Panc1 (cell line): ENCODE results near the gene CAMK2B. TPM values are rescaled to one million over a fixed set of nuclear protein-coding genes. Genes with fewer than 3 reads are reported as not detected.

Experiments used
- ATAC-seq: fragments of 200-7000 bp; cut with Tn5 transposase; 2 replicates; pipeline ENCODE4 v1.9.1; 2020; ENCODE audit warnings: mild to moderate bottlenecking, moderate library complexity
- BruUV-seq: library from RNA; stranded (reverse); fragments of 400-500 nt; replicated peaks from 2 replicates; lab custom pipeline; 2021; lab: Mats Ljungman, UMichigan
- CTCF ChIA-PET: fragments of 300-600 bp; sonication (Branson Sonifier 250); formaldehyde crosslinking; loops from one replicate; lab custom pipeline; 2022; ENCODE audit warnings: antibody characterized with exemption; lab: Charles Lee
- POLR2A ChIA-PET: fragments of 300-600 bp; sonication (Branson Sonifier 250); formaldehyde crosslinking; loops from one replicate; lab custom pipeline; 2022; ENCODE audit warnings: antibody characterized with exemption; lab: Charles Lee
- DNase-seq: peaks from one replicate; pipeline ENCODE4 v3.0.0-alpha.2; 2010; ENCODE audit warnings: low read depth, low spot score
- H3K27ac ChIP-seq: 2 replicates; pipeline ENCODE4 v1.5.1; 2011; ENCODE audit warnings: mild to moderate bottlenecking, low read length, inconsistent platforms
- H3K27me3 ChIP-seq: fragments of 200-500 bp; sonication (Bioruptor generic); 2 replicates; pipeline ENCODE4 v1.6.0; 2014; ENCODE audit warnings: low read length, inconsistent platforms; ENCODE audit not compliant: control insufficient read depth, insufficient read depth
- H3K36me3 ChIP-seq: fragments of 200-500 bp; sonication (Bioruptor generic); 2 replicates; pipeline ENCODE4 v1.5.1; 2014; ENCODE audit warnings: inconsistent platforms, mild to moderate bottlenecking, low read length, moderate library complexity; ENCODE audit not compliant: control insufficient read depth, insufficient read depth
- H3K4me1 ChIP-seq: 2 replicates; pipeline ENCODE4 v1.5.1; 2011; ENCODE audit warnings: inconsistent platforms, mild to moderate bottlenecking, low read length, moderate library complexity; ENCODE audit not compliant: control insufficient read depth, insufficient read depth
- H3K4me3 ChIP-seq, 2 experiments: 2 replicates each; pipeline ENCODE4 v1.5.1; 2011 to 2012; ENCODE audit warnings: low read depth in 2 of 2, low read length in 2 of 2, mild to moderate bottlenecking in 2 of 2, inconsistent platforms in 1 of 2, moderate library complexity in 1 of 2
- H3K9me3 ChIP-seq: fragments of 200-500 bp; sonication (Bioruptor generic); 2 replicates; pipeline ENCODE4 v1.5.1; 2014; ENCODE audit warnings: low read depth, mild to moderate bottlenecking, inconsistent platforms, low read length, moderate library complexity; ENCODE audit not compliant: control insufficient read depth, insufficient read depth
- POLR2AphosphoS5 ChIP-seq: IDR thresholded peaks from 2 replicates; pipeline ENCODE4 v1.6.1; 2012; ENCODE audit warnings: mild to moderate bottlenecking, low read depth, low read length, moderate library complexity
- SIN3A ChIP-seq: IDR thresholded peaks from 2 replicates; pipeline ENCODE4 v1.6.1; 2012; ENCODE audit warnings: low read depth, mild to moderate bottlenecking, low read length, moderate library complexity, borderline replicate concordance; ENCODE audit not compliant: insufficient read depth
- TCF7L2 ChIP-seq: IDR thresholded peaks from 2 replicates; pipeline ENCODE4 v1.6.1; 2011; ENCODE audit warnings: mild to moderate bottlenecking, low read depth, low read length, inconsistent platforms
- in situ Hi-C: cut with HindIII; loops from 2 replicates; pipeline ENCODE4 v1.10.0; 2016; ENCODE audit warnings: low sequenced_read_pairs, low pct_unique_long_range_greater_than_20kb
- intact Hi-C: fragments of 100-400 bp; cut with micrococcal nuclease; formaldehyde crosslinking; loops from one replicate; pipeline ENCODE4 v1.10.0; 2022; ENCODE audit not compliant: unreplicated experiment
- total RNA-seq: library from RNA; stranded (reverse); gene quantifications from one replicate; pipeline ENCODE4 v1.2.1, GENCODE V29; 2021; ENCODE audit not compliant: unreplicated experiment
- TF ChIP-seq, protein P1 (sequence below): fragments of 450-650 bp; IDR thresholded peaks from 2 replicates; pipeline ENCODE4 v1.5.1; 2017; ENCODE audit warnings: mild to moderate bottlenecking
- TF ChIP-seq, protein P2 (sequence below), 2 experiments: IDR thresholded peaks; 2 replicates each; pipeline ENCODE4 v1.6.1; 2011 to 2012; ENCODE audit warnings: low read depth in 2 of 2, control low read depth in 1 of 2, low read length in 1 of 2, mild to moderate bottlenecking in 1 of 2, moderate library complexity in 1 of 2; ENCODE audit not compliant: insufficient read depth in 1 of 2

Gene CAMK2B
- total RNA-seq, 1 experiment from 2014 or later: 0.26 TPM

DNA sequence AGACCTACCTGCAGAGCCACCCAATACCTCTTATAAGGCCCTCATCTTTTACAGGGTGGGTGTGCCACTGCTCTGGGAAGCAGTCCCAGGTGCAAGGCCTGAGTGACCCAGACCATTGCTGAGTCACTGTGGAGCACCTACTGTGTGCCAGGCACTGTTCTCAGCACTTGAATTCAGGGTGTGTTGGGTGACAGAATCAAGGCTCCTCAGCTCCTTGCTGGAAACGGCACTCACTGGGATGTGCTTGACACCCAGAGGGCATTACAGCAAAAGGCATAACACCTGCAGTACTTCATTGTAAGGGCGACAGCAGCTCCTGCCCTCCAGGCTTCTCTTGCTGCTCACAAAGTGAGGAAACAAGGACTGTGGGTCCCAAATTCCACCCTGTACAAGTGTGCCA, 7.1 kb downstream of the CAMK2B start:
- Histone ChIP-seq H3K4me1 (no peaks in the 10 kb centered on the region), H3K36me3 (no peaks in the 10 kb centered on the region), H3K27me3 (peaks cover 2% of the 10 kb centered on the region; the same call in 1 of the 2 replicates), H3K9me3 (no peaks in the 10 kb centered on the region), H3K27ac (no peak overlapping the region), H3K4me3 (no peak overlapping the region)
- in situ Hi-C loops: no loop called here
- ATAC-seq (no peak), DNase-seq (no peak)
- no peak for TF ChIP-seq POLR2AphosphoS5
- no peak for TF ChIP-seq TCF7L2
- no peak for TF ChIP-seq SIN3A
- TF ChIP-seq, protein P1, sequence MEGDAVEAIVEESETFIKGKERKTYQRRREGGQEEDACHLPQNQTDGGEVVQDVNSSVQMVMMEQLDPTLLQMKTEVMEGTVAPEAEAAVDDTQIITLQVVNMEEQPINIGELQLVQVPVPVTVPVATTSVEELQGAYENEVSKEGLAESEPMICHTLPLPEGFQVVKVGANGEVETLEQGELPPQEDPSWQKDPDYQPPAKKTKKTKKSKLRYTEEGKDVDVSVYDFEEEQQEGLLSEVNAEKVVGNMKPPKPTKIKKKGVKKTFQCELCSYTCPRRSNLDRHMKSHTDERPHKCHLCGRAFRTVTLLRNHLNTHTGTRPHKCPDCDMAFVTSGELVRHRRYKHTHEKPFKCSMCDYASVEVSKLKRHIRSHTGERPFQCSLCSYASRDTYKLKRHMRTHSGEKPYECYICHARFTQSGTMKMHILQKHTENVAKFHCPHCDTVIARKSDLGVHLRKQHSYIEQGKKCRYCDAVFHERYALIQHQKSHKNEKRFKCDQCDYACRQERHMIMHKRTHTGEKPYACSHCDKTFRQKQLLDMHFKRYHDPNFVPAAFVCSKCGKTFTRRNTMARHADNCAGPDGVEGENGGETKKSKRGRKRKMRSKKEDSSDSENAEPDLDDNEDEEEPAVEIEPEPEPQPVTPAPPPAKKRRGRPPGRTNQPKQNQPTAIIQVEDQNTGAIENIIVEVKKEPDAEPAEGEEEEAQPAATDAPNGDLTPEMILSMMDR: no peak
- TF ChIP-seq, protein P2, sequence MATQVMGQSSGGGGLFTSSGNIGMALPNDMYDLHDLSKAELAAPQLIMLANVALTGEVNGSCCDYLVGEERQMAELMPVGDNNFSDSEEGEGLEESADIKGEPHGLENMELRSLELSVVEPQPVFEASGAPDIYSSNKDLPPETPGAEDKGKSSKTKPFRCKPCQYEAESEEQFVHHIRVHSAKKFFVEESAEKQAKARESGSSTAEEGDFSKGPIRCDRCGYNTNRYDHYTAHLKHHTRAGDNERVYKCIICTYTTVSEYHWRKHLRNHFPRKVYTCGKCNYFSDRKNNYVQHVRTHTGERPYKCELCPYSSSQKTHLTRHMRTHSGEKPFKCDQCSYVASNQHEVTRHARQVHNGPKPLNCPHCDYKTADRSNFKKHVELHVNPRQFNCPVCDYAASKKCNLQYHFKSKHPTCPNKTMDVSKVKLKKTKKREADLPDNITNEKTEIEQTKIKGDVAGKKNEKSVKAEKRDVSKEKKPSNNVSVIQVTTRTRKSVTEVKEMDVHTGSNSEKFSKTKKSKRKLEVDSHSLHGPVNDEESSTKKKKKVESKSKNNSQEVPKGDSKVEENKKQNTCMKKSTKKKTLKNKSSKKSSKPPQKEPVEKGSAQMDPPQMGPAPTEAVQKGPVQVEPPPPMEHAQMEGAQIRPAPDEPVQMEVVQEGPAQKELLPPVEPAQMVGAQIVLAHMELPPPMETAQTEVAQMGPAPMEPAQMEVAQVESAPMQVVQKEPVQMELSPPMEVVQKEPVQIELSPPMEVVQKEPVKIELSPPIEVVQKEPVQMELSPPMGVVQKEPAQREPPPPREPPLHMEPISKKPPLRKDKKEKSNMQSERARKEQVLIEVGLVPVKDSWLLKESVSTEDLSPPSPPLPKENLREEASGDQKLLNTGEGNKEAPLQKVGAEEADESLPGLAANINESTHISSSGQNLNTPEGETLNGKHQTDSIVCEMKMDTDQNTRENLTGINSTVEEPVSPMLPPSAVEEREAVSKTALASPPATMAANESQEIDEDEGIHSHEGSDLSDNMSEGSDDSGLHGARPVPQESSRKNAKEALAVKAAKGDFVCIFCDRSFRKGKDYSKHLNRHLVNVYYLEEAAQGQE (IDR thresholded peaks at IDR 0.05; ENCODE audit: insufficient read depth in 1 of 2, low read depth in 2 of 2, low read length in 1 of 2): no peak
- ChIA-PET POLR2A (no interaction called here), CTCF (no interaction called here)
- intact Hi-C loops: no loop called here
- BruUV-seq: no TSS peak

DNA sequence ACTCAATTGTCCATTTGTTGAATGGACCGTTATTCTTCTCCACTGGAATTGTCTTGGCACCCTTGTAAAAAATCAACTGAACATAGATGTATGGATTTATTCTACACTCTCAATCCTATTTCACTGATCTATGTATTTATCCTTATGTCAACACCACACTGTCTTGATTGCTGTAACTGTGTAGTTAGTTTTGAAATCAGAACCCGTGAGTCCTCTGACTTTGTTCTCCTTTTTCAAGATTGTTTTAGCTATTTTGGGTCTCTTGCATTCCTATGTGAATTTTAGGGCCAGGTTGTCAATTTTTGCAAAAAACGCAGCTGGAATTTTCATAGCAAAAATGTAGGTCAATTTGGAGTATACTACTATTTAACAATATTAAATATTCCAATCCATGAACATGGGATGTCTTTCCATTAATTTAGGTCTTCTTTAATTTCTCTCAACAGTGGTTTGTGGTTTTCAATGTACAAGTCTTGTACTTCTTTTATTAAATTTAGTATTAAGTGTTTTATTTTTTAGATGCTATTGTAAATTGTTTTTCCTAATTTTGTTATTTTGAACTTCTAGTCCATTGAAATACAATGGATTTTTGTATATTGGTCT, 10.0 kb downstream of the CAMK2B start:
- no peaks in the 10 kb centered on the region for H3K36me3 ChIP-seq
- no peaks in the 10 kb centered on the region for H3K4me1 ChIP-seq
- no peak for DNase-seq
- in situ Hi-C loops: no loop called here
- intact Hi-C loops: no loop called here
- BruUV-seq: no TSS peak
- no peak overlapping the region for H3K27ac ChIP-seq
- no peak for ATAC-seq
- ChIA-PET CTCF (no interaction called here), POLR2A (no interaction called here)
- no peaks in the 10 kb centered on the region for H3K9me3 ChIP-seq
- H3K27me3 ChIP-seq: peaks cover 2% of the 10 kb centered on the region; the same call in 1 of the 2 replicates
- H3K4me3 ChIP-seq: no peak overlapping the region
- no peak for TF ChIP-seq SIN3A
- TF ChIP-seq TCF7L2: no peak
- TF ChIP-seq, protein P2 (IDR thresholded peaks at IDR 0.05; ENCODE audit: insufficient read depth in 1 of 2, low read depth in 2 of 2, low read length in 1 of 2): no peak
- TF ChIP-seq POLR2AphosphoS5: no peak
- TF ChIP-seq, protein P1: no peak
